Right lobe of liver (tissue), 6 donors: Measurements from ENCODE around the gene ITGAV. TPM values are rescaled to one million over a fixed set of nuclear protein-coding genes. Genes with fewer than 3 reads are reported as not detected.

Experiments
- ATAC-seq, 4 donors: fragments of 200-7000 bp; cut with Tn5 transposase; one replicate each; pipeline ENCODE4 v1.9.1; 2020; ENCODE audit warnings: mild to moderate bottlenecking in 4 of 4, moderate library complexity in 4 of 4
- DNase-seq, 3 donors: peaks; one replicate each; pipeline ENCODE4 v3.0.0-alpha.2; 2020
- H3K27ac ChIP-seq, 3 donors: fragments of 200-600 bp; one replicate each; pipeline ENCODE4 v1.8.0; 2022
- H3K27me3 ChIP-seq, 2 donors: fragments of 200-600 bp; one replicate each; pipeline ENCODE4 v1.8.0; 2022
- H3K36me3 ChIP-seq, 4 donors: fragments of 200-600 bp; sonication (generic) in 1 of 4; one replicate each; pipeline versions ENCODE4 v1.5.1 to v1.8.0; 2017 to 2022; ENCODE audit warnings: control low read depth in 1 of 4
- H3K4me1 ChIP-seq, 4 donors: fragments of 200-600 bp; sonication (generic) in 1 of 4; one replicate each; pipeline versions ENCODE4 v1.5.1 to v1.8.0; 2017 to 2022; ENCODE audit warnings: control low read depth in 1 of 4
- H3K4me3 ChIP-seq, 3 donors: fragments of 200-600 bp; one replicate each; pipeline ENCODE4 v1.8.0; 2022
- H3K9me3 ChIP-seq, 4 donors: fragments of 200-600 bp; sonication (generic) in 1 of 4; one replicate each; pipeline versions ENCODE4 v1.5.1 to v1.8.0; 2017 to 2022; ENCODE audit warnings: control low read depth in 1 of 4
- POLR2A ChIP-seq: fragments of 450-650 bp; IDR thresholded peaks from one replicate; pipeline ENCODE4 v1.6.1; 2017; ENCODE audit warnings: antibody characterized with exemption, mild to moderate bottlenecking
- WGBS: methylation state at CpG from one replicate; pipeline ENCODE4 v1.1.6; 2018; ENCODE audit warnings: low coverage, low lambda C conversion rate; ENCODE audit not compliant: insufficient coverage; ENCODE audit errors: missing lambda C conversion rate; 5-methylcytosine and 5-hydroxymethylcytosine counted together
- intact Hi-C, 2 donors: fragments of 100-400 bp; cut with DNase I; formaldehyde crosslinking; loops; one replicate each; pipeline versions ENCODE4 v1.11.2 to v1.14.1; 2022
- total RNA-seq, 6 experiments: library from RNA; depleted of rRNA in 2 of 6; stranded (reverse); fragments of >200 nt in 2 of 6; fragmentation: NEBNext Ultra II Directional in 3 of 6; extraction: Animal tissue kit (Norgen Biotek cat#: 25700) in 3 of 6; gene quantifications; one replicate each; pipeline versions ENCODE4 v1.1.0 to v1.2.4, GENCODE V29; 2016 to 2023
- TF ChIP-seq, protein P1 (sequence below), 4 donors: fragments of 200-600 bp in 3 of 4; fragments of 450-650 bp in 1 of 4; IDR thresholded peaks; one replicate each; pipeline versions ENCODE4 v1.5.1 to v1.8.0; 2016 to 2022; ENCODE audit warnings: antibody characterized with exemption in 4 of 4, mild to moderate bottlenecking in 2 of 4
- donor health status: DM: no; HTN: yes; CAD: no.
- donor health status: DM: no; HTN: no; CAD: no.
- donor health status: DM: no; HTN: no; CAD: no.
- donor health status: DM: no; HTN: yes; CAD: no.
- donor health status: DM: no; HTN: yes; CAD: no.

ITGAV gene
- total RNA-seq, 6 experiments from 2014 or later, result 16.3 to 48.4 (median 26.4) TPM

DNA sequence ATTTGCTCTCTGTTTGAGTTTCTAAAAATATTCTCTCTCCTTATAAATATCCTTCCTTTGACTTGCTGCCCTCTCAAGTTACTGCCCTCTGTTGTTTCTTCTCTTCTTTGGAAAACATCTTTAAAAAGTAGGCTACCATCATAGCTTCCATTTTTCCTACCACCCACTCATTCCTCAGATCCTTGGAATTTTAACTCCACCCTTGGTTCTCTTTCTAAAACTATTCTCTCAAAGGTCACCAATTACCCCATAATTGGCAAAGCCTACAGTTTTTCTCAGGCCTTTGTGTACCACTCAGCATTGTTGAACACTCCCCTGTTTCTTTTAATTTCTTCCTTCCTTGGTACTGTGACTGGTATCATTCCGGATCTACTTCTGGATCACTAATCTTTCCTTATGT, 43.0 kb upstream of the ITGAV start:
- TF ChIP-seq POLR2A, result no peak
- TF ChIP-seq, protein P1, sequence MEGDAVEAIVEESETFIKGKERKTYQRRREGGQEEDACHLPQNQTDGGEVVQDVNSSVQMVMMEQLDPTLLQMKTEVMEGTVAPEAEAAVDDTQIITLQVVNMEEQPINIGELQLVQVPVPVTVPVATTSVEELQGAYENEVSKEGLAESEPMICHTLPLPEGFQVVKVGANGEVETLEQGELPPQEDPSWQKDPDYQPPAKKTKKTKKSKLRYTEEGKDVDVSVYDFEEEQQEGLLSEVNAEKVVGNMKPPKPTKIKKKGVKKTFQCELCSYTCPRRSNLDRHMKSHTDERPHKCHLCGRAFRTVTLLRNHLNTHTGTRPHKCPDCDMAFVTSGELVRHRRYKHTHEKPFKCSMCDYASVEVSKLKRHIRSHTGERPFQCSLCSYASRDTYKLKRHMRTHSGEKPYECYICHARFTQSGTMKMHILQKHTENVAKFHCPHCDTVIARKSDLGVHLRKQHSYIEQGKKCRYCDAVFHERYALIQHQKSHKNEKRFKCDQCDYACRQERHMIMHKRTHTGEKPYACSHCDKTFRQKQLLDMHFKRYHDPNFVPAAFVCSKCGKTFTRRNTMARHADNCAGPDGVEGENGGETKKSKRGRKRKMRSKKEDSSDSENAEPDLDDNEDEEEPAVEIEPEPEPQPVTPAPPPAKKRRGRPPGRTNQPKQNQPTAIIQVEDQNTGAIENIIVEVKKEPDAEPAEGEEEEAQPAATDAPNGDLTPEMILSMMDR (IDR thresholded peaks at IDR 0.05), result no peak
- no peak for DNase-seq
- Histone ChIP-seq H3K27ac (no peak overlapping the region), H3K4me1 (no peaks in the 10 kb centered on the region), H3K9me3 (no peaks in the 10 kb centered on the region), H3K27me3 (no peaks in the 10 kb centered on the region), H3K4me3 (no peak overlapping the region), H3K36me3 (no peaks in the 10 kb centered on the region)
- ATAC-seq, result no peak
- intact Hi-C loops, result no loop called here
- 31% methylated on average over 1 of the region's 1 CpG for WGBS

DNA sequence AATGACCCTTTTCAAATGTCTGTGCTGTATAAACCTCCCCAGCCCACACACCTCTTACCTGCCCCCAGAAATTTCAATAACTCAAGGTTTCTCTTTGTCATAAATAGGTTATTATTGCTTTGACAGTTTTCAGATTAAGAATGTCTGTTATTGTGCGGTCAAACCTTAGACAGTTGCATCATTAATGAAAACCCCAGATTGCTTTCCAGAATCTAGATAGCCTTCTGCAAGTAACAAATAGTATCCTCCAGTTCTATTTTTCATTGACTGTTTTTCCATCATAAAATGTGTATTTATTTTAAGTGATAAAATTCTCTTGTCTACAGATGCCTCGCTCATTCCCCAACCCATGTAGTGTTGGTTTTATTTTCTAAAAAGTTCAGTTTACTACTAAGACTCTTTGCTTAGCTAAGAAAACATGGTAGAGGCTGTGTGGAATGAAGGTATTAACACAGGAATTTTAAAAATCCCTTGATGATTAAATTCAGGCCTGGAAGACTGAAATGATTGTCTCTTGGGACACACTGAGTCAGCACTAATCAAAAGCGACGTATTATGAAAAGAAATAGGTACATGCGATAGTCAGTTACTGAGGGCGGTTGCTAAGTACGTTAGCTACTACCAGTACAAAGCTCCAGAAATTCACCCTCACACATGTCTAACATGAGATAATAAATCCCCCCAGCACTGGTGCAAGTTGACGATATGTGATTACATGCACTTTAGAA, 38.4 kb upstream of the ITGAV start:
- no peak for ATAC-seq

DNA sequence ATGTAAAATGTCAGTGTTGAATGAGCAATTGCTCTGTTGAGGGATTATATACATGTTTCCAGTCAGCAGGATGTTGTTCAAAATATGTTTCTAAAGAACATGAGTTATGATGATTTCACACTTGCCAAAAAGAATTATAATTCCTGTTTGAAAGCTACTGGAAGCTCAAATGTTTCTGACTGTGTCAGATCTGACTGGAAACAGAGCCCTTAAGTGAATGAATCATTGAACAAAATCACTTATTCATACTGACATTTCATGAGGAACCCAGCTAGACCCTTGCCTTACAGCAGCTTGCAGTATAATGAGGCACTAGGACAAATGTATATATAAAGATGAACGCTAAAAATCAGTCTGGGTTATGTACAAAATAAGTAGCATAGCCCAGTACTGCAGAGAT, 35.4 kb upstream of the ITGAV start:
- intact Hi-C loops, result no loop called here
- Histone ChIP-seq H3K4me3 (no peak overlapping the region), H3K27ac (no peak overlapping the region), H3K36me3 (no peaks in the 10 kb centered on the region), H3K27me3 (no peaks in the 10 kb centered on the region), H3K4me1 (no peaks in the 10 kb centered on the region), H3K9me3 (no peaks in the 10 kb centered on the region)
- 80% methylated on average over 1 of the region's 1 CpG for WGBS
- ATAC-seq, result no peak
- DNase-seq, result no peak
- TF ChIP-seq POLR2A, result no peak
- TF ChIP-seq, protein P1 (IDR thresholded peaks at IDR 0.05), result no peak

More for the DNA sequence above, 38.4 kb upstream of the ITGAV start:
- Histone ChIP-seq H3K27me3 (no peaks in the 10 kb centered on the region), H3K9me3 (no peaks in the 10 kb centered on the region), H3K4me1 (no peaks in the 10 kb centered on the region), H3K4me3 (no peak overlapping the region), H3K36me3 (no peaks in the 10 kb centered on the region), H3K27ac (no peak overlapping the region)
- no peak for TF ChIP-seq POLR2A
- TF ChIP-seq, protein P1 (IDR thresholded peaks at IDR 0.05), result no peak
- no peak for DNase-seq
- 82% methylated on average over 8 of the region's 8 CpGs for WGBS
- intact Hi-C loops, result no loop called here

DNA sequence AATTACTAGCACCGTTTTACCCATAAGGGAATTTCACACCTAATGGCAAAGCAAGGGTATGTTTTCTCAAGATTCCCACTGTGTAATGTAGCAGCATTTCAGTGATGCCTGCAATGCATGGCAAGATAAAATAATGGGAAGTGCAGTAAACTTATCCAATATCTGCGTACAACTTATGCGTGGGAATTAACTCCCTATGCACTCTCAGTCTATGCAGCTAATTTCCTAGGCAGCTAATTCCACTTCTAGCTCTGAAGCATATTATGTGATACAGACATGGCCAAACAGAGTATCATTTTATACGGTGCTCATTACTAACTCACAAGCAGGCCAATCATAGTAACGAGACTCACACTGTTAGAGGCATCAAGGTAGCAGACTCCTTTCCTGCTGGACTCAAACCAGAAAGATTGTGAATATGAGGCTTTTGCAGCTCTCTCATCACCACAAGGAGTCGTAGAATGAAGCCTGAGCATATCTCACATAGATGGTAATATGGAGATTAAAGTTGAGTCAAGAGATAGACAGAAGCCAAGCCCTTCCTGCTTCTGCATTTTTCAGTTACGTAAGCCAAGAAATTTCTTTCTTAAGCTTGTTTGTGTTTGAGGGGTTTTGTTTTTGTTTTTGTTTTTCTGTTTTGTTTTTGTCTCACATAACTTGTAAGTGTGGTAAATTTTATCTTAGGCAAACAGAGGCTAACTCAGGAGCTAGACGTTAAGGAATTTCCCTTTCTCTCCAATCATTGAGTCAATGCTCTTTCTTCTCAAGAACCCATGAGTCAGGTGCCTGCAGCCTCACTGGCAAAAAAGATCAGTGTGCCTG, 34.8 kb upstream of the ITGAV start:
- no peaks in the 10 kb centered on the region for H3K27me3 ChIP-seq
- no peaks in the 10 kb centered on the region for H3K4me1 ChIP-seq
- no peak overlapping the region for H3K27ac ChIP-seq
- no peaks in the 10 kb centered on the region for H3K36me3 ChIP-seq
- TF ChIP-seq, protein P1 (IDR thresholded peaks at IDR 0.05), result no peak
- TF ChIP-seq POLR2A, result no peak
- no peak for DNase-seq
- intact Hi-C loops, result no loop called here
- H3K9me3 ChIP-seq, result no peaks in the 10 kb centered on the region
- WGBS, result 58% methylated on average over 8 of the region's 8 CpGs
- H3K4me3 ChIP-seq, result no peak overlapping the region
- no peak for ATAC-seq
